HG03457 (cell line): Measurements from ENCODE around the gene MTMR11.
A peak's percentile ranks its signal among the peaks of the same experiment; 100 is the strongest.
"Not testable (repeated sequence)": the region's sequence is repeated elsewhere in the genome, so short reads cannot be mapped to it uniquely, and the experiment has no call there.

Source experiments
- ATAC-seq: cut with Tn5 transposase; IDR thresholded peaks from one replicate; pipeline ENCODE4 v1.9.1; 2021; ENCODE audit warnings: moderate number of reproducible peaks; ENCODE audit not compliant: unreplicated experiment

Gene MTMR11

GRCh38 chr1:149903836-149904491 lies 32.7 kb downstream of the MTMR11 start:
- no peak for ATAC-seq

- peak; percentile 57 for ATAC-seq
These were observed 37.0 kb downstream of the MTMR11 start, which contains the start of gene BOLA1 for GRCh38 chr1:149899460-149900284. BOLA1 (plus strand) TSS chr1:149899568; CDS start chr1:149900060, 492 bp downstream.

GRCh38 chr1:149896575-149896974 lies 40.1 kb downstream of the MTMR11 start:
- no peak for ATAC-seq

GRCh38 chr1:149888999-149889289 lies 47.7 kb downstream of the MTMR11 start:
- no peak for ATAC-seq

- ATAC-seq: peak; percentile 8
These were observed 48.3 kb downstream of the MTMR11 start for GRCh38 chr1:149888247-149888998.

- peak; percentile 35 for ATAC-seq
These were observed 49.0 kb downstream of the MTMR11 start for GRCh38 chr1:149887456-149888246.

- ATAC-seq: not testable (repeated sequence)
These were observed 49.6 kb downstream of the MTMR11 start for GRCh38 chr1:149887196-149887455.

- peak; percentile 46 for ATAC-seq
These were observed 50.1 kb downstream of the MTMR11 start for GRCh38 chr1:149886396-149887195.

- not testable (repeated sequence) for ATAC-seq
These were observed 50.6 kb downstream of the MTMR11 start for GRCh38 chr1:149886121-149886395.

- no peak for ATAC-seq
These were observed 51.1 kb downstream of the MTMR11 start for GRCh38 chr1:149885339-149886120.

- ATAC-seq: no peak
These were observed 52.0 kb downstream of the MTMR11 start for GRCh38 chr1:149884433-149885338.

GRCh38 chr1:149883598-149884247 lies 53.0 kb downstream of the MTMR11 start:
- ATAC-seq: no peak

GRCh38 chr1:149881876-149882275 lies 54.8 kb downstream of the MTMR11 start:
- no peak for ATAC-seq

- ATAC-seq: no peak
These were observed 57.1 kb downstream of the MTMR11 start for GRCh38 chr1:149879556-149879955.
